Spleen (tissue), 7 donors: ENCODE results near the gene ITSN1.

Experiments
- POLR2A ChIP-seq, 3 donors: fragments of 450-650 bp; IDR thresholded peaks; one replicate each; pipeline ENCODE4 v1.5.1; 2017; ENCODE audit warnings: antibody characterized with exemption in 3 of 3, mild to moderate bottlenecking in 1 of 3
- POLR2AphosphoS5 ChIP-seq, 3 donors: sonication (generic); formaldehyde crosslinking; IDR thresholded peaks; one replicate each; pipeline ENCODE4 v1.5.1; 2017; ENCODE audit warnings: antibody characterized with exemption in 3 of 3
- TF ChIP-seq, protein P1 (sequence below), 11 experiments: fragments of 200-600 bp in 7 of 11; fragments of 450-650 bp in 4 of 11; sonication (generic) in 4 of 11; IDR thresholded peaks in 8 of 11; conservative IDR thresholded peaks in 3 of 11; 1 replicate in 7 of 11; 2 replicates in 4 of 11; pipeline versions ENCODE4 v1.4.0 to v1.8.0; 2016 to 2021; ENCODE audit warnings: antibody characterized with exemption in 11 of 11, inconsistent platforms in 4 of 11, mild to moderate bottlenecking in 1 of 11
- donor health status: DM: no; HTN: no; CAD: no; lungs with moderate emphysema.
- donor health status: DM: no; HTN: no; CAD: no.
- donor health status: DM: no; HTN: no; CAD: no.

DNA sequence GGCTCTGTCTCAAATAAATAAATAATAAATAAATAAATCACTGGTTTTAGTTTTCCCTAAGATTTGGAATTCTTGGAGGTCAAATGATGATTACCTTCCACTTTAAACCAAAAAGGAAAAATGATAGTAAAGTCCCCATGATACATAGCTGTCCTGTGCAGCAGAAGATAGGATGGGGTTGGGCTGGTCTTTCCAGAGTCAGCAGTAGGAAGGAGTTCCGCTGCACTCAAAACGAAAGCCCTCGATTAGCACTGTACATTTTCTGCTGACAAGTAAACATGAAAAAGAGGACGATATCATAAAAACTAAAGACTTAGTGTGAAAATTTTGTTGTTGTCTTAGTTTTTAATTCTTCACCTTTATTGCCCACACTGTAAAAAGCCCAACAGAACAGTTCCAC lies 193.6 kb downstream of the ITSN1 start:
- TF ChIP-seq, protein P1, sequence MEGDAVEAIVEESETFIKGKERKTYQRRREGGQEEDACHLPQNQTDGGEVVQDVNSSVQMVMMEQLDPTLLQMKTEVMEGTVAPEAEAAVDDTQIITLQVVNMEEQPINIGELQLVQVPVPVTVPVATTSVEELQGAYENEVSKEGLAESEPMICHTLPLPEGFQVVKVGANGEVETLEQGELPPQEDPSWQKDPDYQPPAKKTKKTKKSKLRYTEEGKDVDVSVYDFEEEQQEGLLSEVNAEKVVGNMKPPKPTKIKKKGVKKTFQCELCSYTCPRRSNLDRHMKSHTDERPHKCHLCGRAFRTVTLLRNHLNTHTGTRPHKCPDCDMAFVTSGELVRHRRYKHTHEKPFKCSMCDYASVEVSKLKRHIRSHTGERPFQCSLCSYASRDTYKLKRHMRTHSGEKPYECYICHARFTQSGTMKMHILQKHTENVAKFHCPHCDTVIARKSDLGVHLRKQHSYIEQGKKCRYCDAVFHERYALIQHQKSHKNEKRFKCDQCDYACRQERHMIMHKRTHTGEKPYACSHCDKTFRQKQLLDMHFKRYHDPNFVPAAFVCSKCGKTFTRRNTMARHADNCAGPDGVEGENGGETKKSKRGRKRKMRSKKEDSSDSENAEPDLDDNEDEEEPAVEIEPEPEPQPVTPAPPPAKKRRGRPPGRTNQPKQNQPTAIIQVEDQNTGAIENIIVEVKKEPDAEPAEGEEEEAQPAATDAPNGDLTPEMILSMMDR (IDR thresholded peaks at IDR 0.05 in 8 of 11, conservative IDR thresholded peaks at IDR 0.05 in 3 of 11): no peak
- TF ChIP-seq POLR2A (IDR thresholded peaks at IDR 0.05) (no peak), POLR2AphosphoS5 (IDR thresholded peaks at IDR 0.05) (no peak)
